Measurements from ENCODE around the gene UBE3A.

UBE3A gene

GRCh38 chr15:25474251-25474650 lies 35.4 kb upstream of the UBE3A start:
- DNase-seq (ENCODE audit: insufficient read length, low spot score), result no peak
- FAIRE-seq, result no peak
- TF ChIP-seq CTCF (IDR thresholded peaks at IDR 0.05; ENCODE audit: insufficient read depth, missing control alignments), result no peak

DNA sequence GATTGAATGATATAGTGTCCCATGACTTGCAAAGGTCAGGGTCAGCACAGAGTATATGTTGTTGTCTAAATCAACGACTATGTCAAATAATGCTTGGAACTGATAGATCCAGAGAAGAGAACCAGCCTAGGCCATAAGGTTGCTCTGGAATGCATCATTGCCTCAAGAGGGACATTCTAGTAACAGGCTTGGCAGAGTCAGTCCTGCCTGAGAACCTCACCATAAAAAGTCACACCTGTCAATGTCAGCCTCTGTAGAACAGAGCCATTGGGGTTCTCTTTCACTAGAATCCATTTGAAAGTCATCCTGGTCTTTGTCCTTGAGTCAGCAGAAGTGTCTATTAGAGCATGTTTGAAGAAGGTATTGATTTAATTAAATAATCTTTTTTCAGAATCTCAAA lies 31.4 kb upstream of the UBE3A start:
- FAIRE-seq (no peak), DNase-seq (ENCODE audit: insufficient read length, low spot score) (no peak)

GRCh38 chr15:25469377-25469776 lies 30.6 kb upstream of the UBE3A start:
- no peak for FAIRE-seq
- no peak for TF ChIP-seq CTCF (IDR thresholded peaks at IDR 0.05; ENCODE audit: insufficient read depth, missing control alignments)
- no peak for DNase-seq (ENCODE audit: insufficient read length, low spot score)

More for the DNA sequence above, 31.4 kb upstream of the UBE3A start:
- no peak for TF ChIP-seq CTCF (IDR thresholded peaks at IDR 0.05; ENCODE audit: insufficient read depth, missing control alignments)

DNA sequence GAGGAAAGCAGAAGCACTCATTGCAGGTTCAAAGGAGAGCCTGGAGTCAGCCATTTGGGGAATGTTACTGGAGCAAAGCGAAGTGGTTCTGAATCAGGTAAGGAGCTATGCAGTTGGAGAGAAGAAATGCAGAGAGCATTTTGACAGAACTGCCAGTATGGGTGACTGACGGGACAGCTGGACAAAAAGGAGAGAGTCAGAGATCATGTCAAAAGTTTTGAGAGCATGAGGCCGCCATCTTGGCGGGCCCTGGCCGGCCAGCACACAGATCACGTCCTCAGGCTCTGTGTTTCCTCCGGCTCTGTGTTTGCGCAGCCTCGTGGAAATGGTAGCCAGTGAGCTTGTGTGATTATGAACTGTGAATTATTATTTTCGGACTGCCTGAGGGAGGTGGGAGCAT lies 29.8 kb upstream of the UBE3A start:
- TF ChIP-seq CTCF (IDR thresholded peaks at IDR 0.05; ENCODE audit: insufficient read depth, missing control alignments), result no peak
- DNase-seq (ENCODE audit: insufficient read length, low spot score) (no peak), FAIRE-seq (no peak)

GRCh38 chr15:25465835-25466234 lies 27.0 kb upstream of the UBE3A start:
- TF ChIP-seq CTCF (IDR thresholded peaks at IDR 0.05; ENCODE audit: insufficient read depth, missing control alignments), result no peak
- FAIRE-seq (no peak), DNase-seq (ENCODE audit: insufficient read length, low spot score) (no peak)

DNA sequence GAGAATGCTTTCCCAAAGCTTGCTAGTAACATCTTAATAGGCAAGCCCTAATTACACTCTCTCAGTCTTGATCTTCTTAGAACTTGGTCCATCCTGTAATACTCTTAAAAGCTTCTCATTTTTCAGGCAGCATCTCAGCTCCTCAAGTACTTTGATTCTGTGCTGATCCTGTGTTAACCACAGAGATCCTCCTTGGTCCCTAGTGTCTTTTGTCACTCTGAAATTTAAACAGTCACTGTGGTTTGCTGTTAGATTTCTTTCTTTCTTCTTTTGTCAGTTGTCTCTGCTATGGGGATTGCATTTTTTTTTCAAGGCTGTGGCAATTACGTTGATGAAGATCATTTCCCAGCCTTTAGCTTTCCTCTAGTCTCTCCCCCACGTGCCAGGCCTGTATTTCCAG lies 26.0 kb upstream of the UBE3A start:
- DNase-seq (ENCODE audit: insufficient read length, low spot score), result peak; percentile 41
- no peak for TF ChIP-seq CTCF (IDR thresholded peaks at IDR 0.05; ENCODE audit: insufficient read depth, missing control alignments)
- FAIRE-seq, result peak; percentile 69

GRCh38 chr15:25464383-25464782 lies 25.6 kb upstream of the UBE3A start:
- TF ChIP-seq CTCF (IDR thresholded peaks at IDR 0.05; ENCODE audit: insufficient read depth, missing control alignments), result no peak
- DNase-seq (ENCODE audit: insufficient read length, low spot score) (no peak), FAIRE-seq (no peak)
